ENCODE measurements around the gene CDK17. TPM values are rescaled to one million over a fixed set of nuclear protein-coding genes. Genes with fewer than 3 reads are reported as not detected.

CDK17 gene
- total and polyA plus RNA-seq, 9 of the 15 experiments (the other 6 are each of a cell fraction or from before 2014, with no cell fraction given): 4.8 to 39.3 (median 21.6) TPM

DNA sequence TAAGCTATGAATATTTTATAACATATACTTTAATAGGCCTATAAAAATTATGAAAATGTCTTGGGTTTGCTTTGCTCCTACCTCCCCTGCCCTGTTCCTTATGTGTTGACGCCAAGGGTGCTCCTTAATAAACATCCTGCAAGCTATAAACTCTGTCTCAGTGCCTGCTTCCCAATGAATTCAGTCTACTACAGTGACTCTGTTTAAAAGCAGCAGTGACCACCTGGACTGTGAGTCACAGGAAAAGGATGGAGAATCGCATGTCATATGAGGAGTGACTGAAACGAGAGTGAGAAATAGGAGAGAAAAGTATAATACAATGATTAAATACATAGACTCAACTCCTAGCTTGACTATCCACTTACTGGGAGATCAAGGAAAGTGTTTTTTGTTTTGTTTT, 48.1 kb upstream of the CDK17 start:
- ATAC-seq: no peak
- H3K4me3 ChIP-seq: no peak overlapping the region
- no peaks in the 10 kb centered on the region for H4K20me1 ChIP-seq (replicated peaks; ENCODE audit: control insufficient read depth, insufficient read depth, low read length)
- FAIRE-seq: no peak
- CTCF ChIA-PET (ENCODE audit: low intra/inter-chr PET ratio): no interaction called here
- H3K4me2 ChIP-seq (ENCODE audit: insufficient read depth, low read length): no peak overlapping the region
- in situ Hi-C loops (cut with MboI): no loop called here
- 65% methylated on average over 3 of the region's 3 CpGs for WGBS (ENCODE audit: insufficient coverage, low coverage, missing lambda C conversion rate)
- no TSS peak for BruUV-seq (replicated peaks)
- no peaks in the 10 kb centered on the region for H3K79me2 ChIP-seq (ENCODE audit: control insufficient read depth, insufficient read depth, low read length)
- H3K9me1 ChIP-seq (ENCODE audit: control insufficient read depth, insufficient read depth, low read length): no peaks in the 10 kb centered on the region
- no peaks in the 10 kb centered on the region for H3K36me3 ChIP-seq (ENCODE audit: control insufficient read depth, insufficient read depth, low read length)
- no peak overlapping the region for H3K27ac ChIP-seq (ENCODE audit: extremely low read depth, low read depth, low read length)
- TF ChIP-seq SRSF7 (optimal IDR thresholded peaks at IDR 0.05; ENCODE audit: low read depth, low read length) (no peak), HNRNPLL (IDR thresholded peaks at IDR 0.05; ENCODE audit: low read depth, low read length, poor library complexity, severe bottlenecking) (no peak), ZNF324 (CRISPR knock-in tag; IDR thresholded peaks at IDR 0.05) (no peak), CUX1 (CRISPR knock-in tag; IDR thresholded peaks at IDR 0.05) (no peak)
- TF ChIP-seq, protein P1, sequence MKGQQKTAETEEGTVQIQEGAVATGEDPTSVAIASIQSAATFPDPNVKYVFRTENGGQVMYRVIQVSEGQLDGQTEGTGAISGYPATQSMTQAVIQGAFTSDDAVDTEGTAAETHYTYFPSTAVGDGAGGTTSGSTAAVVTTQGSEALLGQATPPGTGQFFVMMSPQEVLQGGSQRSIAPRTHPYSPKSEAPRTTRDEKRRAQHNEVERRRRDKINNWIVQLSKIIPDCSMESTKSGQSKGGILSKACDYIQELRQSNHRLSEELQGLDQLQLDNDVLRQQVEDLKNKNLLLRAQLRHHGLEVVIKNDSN (CRISPR knock-in tag; IDR thresholded peaks at IDR 0.05): no peak
- TF ChIP-seq, protein P2, sequence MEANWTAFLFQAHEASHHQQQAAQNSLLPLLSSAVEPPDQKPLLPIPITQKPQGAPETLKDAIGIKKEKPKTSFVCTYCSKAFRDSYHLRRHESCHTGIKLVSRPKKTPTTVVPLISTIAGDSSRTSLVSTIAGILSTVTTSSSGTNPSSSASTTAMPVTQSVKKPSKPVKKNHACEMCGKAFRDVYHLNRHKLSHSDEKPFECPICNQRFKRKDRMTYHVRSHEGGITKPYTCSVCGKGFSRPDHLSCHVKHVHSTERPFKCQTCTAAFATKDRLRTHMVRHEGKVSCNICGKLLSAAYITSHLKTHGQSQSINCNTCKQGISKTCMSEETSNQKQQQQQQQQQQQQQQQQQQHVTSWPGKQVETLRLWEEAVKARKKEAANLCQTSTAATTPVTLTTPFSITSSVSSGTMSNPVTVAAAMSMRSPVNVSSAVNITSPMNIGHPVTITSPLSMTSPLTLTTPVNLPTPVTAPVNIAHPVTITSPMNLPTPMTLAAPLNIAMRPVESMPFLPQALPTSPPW (CRISPR knock-in tag; IDR thresholded peaks at IDR 0.05): no peak
- peaks cover 0 to 4% of the 10 kb centered on the region in 2 experiments; a peak in 4 of 5 replicates for H3K4me1 ChIP-seq (replicated peaks in 1 of 2; ENCODE audit: control insufficient read depth in 2 of 2, insufficient read depth in 2 of 2, low read length in 2 of 2)
- no peaks in the 10 kb centered on the region for H3K9me3 ChIP-seq (replicated peaks; ENCODE audit: control insufficient read depth, insufficient read depth, low read depth, low read length)
- no peaks in the 10 kb centered on the region for H3K27me3 ChIP-seq (ENCODE audit: control insufficient read depth in 2 of 2, insufficient read depth in 2 of 2, low read length in 2 of 2)
- POLR2A ChIA-PET: interaction anchor here (0.6 kb wide), 1 partner anchor 10 kb away, joined by 3 read pairs; no protein-coding TSS in a partner anchor
- H3K9ac ChIP-seq (ENCODE audit: insufficient read depth in 1 of 2, low read depth in 2 of 2, low read length in 2 of 2): no peak overlapping the region
- intact Hi-C loops (cut with micrococcal nuclease): no loop called here
- no peak overlapping the region for H2AFZ ChIP-seq (ENCODE audit: low read depth, low read length)
- no peak for DNase-seq (ENCODE audit: extremely low read depth in 1 of 4, low spot score in 3 of 4)

Data from K562 (cell line).